ENCODE data around the gene SLC39A9.

GRCh38 chr14:69413483-69413882, 15.0 kb downstream of the SLC39A9 start:
- TF ChIP-seq CTCF (IDR thresholded peaks at IDR 0.05) = no peak
- no peak for TF ChIP-seq POLR2A (IDR thresholded peaks at IDR 0.05)
